BJ (cell line): ENCODE data around the gene NCKAP5L. TPM values are rescaled to one million over a fixed set of nuclear protein-coding genes. Genes with fewer than 3 reads are reported as not detected.

ENCODE experiments used
- CTCF ChIA-PET: fragments of 350-600 bp; formaldehyde crosslinking; extraction: SDS; loops from one replicate; lab custom pipeline; 2021; ENCODE audit warnings: antibody characterized with exemption, inconsistent platforms; lab: Yijun Ruan, JAX
- POLR2A ChIA-PET: fragments of 300-600 bp; sonication (Branson Sonifier 250); formaldehyde crosslinking; extraction: SDS; loops from one replicate; lab custom pipeline; 2021; ENCODE audit warnings: antibody characterized with exemption; lab: Charles Lee
- DNase-seq: peaks from one replicate; pipeline ENCODE4 v3.0.0-alpha.2; 2011; ENCODE audit warnings: low read depth
- H3K27me3 ChIP-seq: 2 replicates; pipeline ENCODE4 v1.6.0; 2011; ENCODE audit warnings: low read length; ENCODE audit not compliant: control insufficient read depth, insufficient read depth
- H3K36me3 ChIP-seq: 2 replicates; pipeline ENCODE4 v1.5.1; 2011; ENCODE audit warnings: low read length; ENCODE audit not compliant: control insufficient read depth, insufficient read depth
- H3K4me3 ChIP-seq: 2 replicates; pipeline ENCODE4 v1.5.1; 2011; ENCODE audit warnings: low read depth, mild to moderate bottlenecking, control low read depth, low read length
- polyA plus RNA-seq: library from polyadenylated mRNA; depleted of rRNA; stranded (reverse); fragments of >200 nt; gene quantifications from 2 replicates; pipeline ENCODE4 v1.2.3, GENCODE V29; 2011
- TF ChIP-seq, protein P1 (sequence below): IDR thresholded peaks from 2 replicates; pipeline ENCODE4 v1.5.1; 2011; ENCODE audit warnings: low read depth, mild to moderate bottlenecking, control low read depth, inconsistent platforms, low read length, moderate library complexity; ENCODE audit not compliant: insufficient read depth

NCKAP5L gene
- polyA plus RNA-seq, 1 experiment, result 13.2 TPM

- POLR2A ChIA-PET, result no interaction called here
- no peak overlapping the region for H3K4me3 ChIP-seq
- H3K36me3 ChIP-seq, result peaks cover 51% of the 10 kb centered on the region
- TF ChIP-seq, protein P1, sequence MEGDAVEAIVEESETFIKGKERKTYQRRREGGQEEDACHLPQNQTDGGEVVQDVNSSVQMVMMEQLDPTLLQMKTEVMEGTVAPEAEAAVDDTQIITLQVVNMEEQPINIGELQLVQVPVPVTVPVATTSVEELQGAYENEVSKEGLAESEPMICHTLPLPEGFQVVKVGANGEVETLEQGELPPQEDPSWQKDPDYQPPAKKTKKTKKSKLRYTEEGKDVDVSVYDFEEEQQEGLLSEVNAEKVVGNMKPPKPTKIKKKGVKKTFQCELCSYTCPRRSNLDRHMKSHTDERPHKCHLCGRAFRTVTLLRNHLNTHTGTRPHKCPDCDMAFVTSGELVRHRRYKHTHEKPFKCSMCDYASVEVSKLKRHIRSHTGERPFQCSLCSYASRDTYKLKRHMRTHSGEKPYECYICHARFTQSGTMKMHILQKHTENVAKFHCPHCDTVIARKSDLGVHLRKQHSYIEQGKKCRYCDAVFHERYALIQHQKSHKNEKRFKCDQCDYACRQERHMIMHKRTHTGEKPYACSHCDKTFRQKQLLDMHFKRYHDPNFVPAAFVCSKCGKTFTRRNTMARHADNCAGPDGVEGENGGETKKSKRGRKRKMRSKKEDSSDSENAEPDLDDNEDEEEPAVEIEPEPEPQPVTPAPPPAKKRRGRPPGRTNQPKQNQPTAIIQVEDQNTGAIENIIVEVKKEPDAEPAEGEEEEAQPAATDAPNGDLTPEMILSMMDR, result no peak
- CTCF ChIA-PET, result interaction anchor here (1.1 to 1.4 kb wide), 4 partner anchors 24 to 239 kb away, joined by 3 to 7 read pairs (median 3); partner anchors contain the start of gene TMBIM6
- no peak for DNase-seq
- no peaks in the 10 kb centered on the region for H3K27me3 ChIP-seq
Observed at GRCh38 chr12:49800421-49801140, 27.6 kb downstream of the NCKAP5L start.

- no peak for DNase-seq
- H3K4me3 ChIP-seq, result no peak overlapping the region
- ChIA-PET CTCF (no interaction called here), POLR2A (no interaction called here)
- TF ChIP-seq, protein P1, result no peak
- peaks cover 47% of the 10 kb centered on the region for H3K36me3 ChIP-seq
- no peaks in the 10 kb centered on the region for H3K27me3 ChIP-seq
Observed at GRCh38 chr12:49798934-49799333, 29.3 kb downstream of the NCKAP5L start.

- Histone ChIP-seq H3K27me3 (no peaks in the 10 kb centered on the region), H3K4me3 (no peak overlapping the region), H3K36me3 (peaks cover 45% of the 10 kb centered on the region)
- TF ChIP-seq, protein P1, result no peak
- ChIA-PET CTCF (interaction anchor here (1.1 kb wide), 1 partner anchor 10 kb away, joined by 4 read pairs; no protein-coding TSS in a partner anchor), POLR2A (no interaction called here)
- DNase-seq, result no peak
Observed at GRCh38 chr12:49798248-49798647, 30.0 kb downstream of the NCKAP5L start.

DNA sequence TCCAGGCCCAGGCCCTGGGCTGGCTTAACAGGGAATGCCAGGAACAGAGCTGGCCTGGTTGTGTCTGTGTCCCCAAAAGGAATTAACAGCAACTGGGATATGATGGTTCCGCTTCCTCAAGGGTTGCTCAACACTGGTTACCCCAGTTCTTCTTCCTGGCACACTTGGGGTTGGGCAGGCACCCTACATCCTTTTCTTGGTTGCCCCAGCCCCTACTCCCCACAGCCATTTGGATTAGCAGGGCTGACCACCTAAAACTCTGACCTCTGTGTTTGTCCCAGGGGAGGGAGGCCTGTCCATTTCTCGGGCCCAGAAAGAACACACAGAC, 30.8 kb downstream of the NCKAP5L start:
- DNase-seq, result no peak
- ChIA-PET CTCF (interaction anchor here (0.8 to 2.6 kb wide), 3 partner anchors 11 to 44 kb away, joined by 4 to 14 read pairs (median 4); no protein-coding TSS in a partner anchor), POLR2A (no interaction called here)
- TF ChIP-seq, protein P1, result no peak
- no peaks in the 10 kb centered on the region for H3K27me3 ChIP-seq
- H3K4me3 ChIP-seq, result no peak overlapping the region
- H3K36me3 ChIP-seq, result peaks cover 46% of the 10 kb centered on the region

DNA sequence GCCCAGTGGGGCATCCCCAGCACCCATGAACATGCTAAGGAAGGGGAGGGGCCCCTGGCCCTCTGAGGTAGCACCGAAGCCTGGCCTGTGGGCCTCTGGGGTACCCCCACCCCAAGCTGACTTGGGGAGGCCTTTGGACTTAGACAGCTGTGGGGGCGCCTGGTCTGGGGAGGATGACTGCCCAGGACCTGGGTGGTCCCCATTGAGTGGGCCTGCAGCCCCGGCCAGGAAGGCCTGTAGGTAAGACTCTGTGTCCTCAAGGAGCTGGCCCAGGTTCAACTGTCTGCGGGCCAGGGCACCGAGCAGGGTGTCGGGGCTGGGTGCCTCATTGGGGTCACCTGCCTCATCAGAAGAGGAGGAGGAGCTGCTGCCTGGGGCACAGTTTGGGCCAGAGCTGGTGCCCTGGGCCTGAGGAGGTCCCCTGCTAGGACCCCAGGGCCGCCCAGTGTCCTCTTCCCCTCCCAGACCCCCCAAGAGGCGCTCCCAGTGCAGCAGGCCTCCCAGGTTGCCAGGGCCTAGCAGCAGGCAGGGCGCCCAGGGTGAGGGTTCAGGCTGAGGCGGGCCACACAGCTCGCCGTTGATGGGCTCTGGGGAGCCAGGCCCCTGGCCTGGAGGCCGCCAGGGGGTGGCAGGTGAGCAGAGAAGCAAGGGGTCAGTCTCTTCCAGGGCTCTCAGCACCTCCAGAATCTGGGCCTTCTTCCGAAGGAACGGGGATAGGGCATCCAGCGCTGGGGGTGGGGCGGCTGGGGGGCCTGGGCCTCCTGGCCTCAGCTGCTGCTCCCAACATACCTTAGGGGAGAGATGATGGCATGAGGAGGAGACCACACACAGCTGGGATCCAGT, 31.4 kb downstream of the NCKAP5L start:
- DNase-seq, result no peak
- peaks cover 50% of the 10 kb centered on the region for H3K36me3 ChIP-seq
- ChIA-PET POLR2A (no interaction called here), CTCF (interaction anchor here (0.8 to 2.6 kb wide), 5 partner anchors 10 to 45 kb away, joined by 4 to 14 read pairs (median 4); no protein-coding TSS in a partner anchor)
- H3K4me3 ChIP-seq, result no peak overlapping the region
- TF ChIP-seq, protein P1, result no peak
- no peaks in the 10 kb centered on the region for H3K27me3 ChIP-seq
